K562 (cell line): ENCODE results near the gene PRKG1. TPM values are rescaled to one million over a fixed set of nuclear protein-coding genes. Genes with fewer than 3 reads are reported as not detected.

Experiments used
- ATAC-seq: fragments of 200-7000 bp; cut with Tn5 transposase; 3 replicates; pipeline ENCODE4 v1.9.1; 2020; ENCODE audit warnings: moderate library complexity
- BruUV-seq: library from RNA; stranded (reverse); fragments of 400-500 nt; replicated peaks from 2 replicates; lab custom pipeline; 2021; lab: Mats Ljungman, UMichigan
- CTCF ChIA-PET: fragments of 300-600 bp; formaldehyde crosslinking; extraction: SDS; loops from one replicate; lab custom pipeline; 2021; ENCODE audit warnings: low intra/inter-chr PET ratio; lab: Yijun Ruan, JAX
- POLR2A ChIA-PET: fragments of 300-600, 350-650 bp; sonication (Branson Sonifier 250); formaldehyde crosslinking; extraction: SDS; loops from one replicate; lab custom pipeline; 2021; ENCODE audit warnings: antibody characterized with exemption, inconsistent platforms; lab: Yijun Ruan, JAX
- DNase-seq, 4 experiments: peaks; one replicate each; pipeline versions ENCODE4 v3.0.0 to v3.0.0-alpha.2; 2011 to 2018; ENCODE audit warnings: low spot score in 3 of 4, mixed read lengths in 3 of 4; ENCODE audit errors: extremely low read depth in 1 of 4
- FAIRE-seq: peaks from 2 replicates; lab custom pipeline; 2011; peaks lifted over from hg19 to GRCh38; lab: Jason Lieb, UNC
- H2AFZ ChIP-seq: 2 replicates; pipeline ENCODE4 v1.6.0; 2011; ENCODE audit warnings: low read depth, low read length, control low read depth, inconsistent platforms
- H3K27ac ChIP-seq: fragments of 200-600 bp; 3 replicates; pipeline ENCODE4 v1.8.0; 2011; ENCODE audit warnings: low read depth, mild to moderate bottlenecking, control low read depth, inconsistent platforms, low read length, moderate library complexity, mixed read lengths; ENCODE audit errors: extremely low read depth
- H3K27me3 ChIP-seq, 2 experiments: fragments of 300-600 bp in 1 of 2; 2 replicates in 1 of 2; 3 replicates in 1 of 2; pipeline versions ENCODE4 v1.6.0 to v1.8.0; 2011; ENCODE audit warnings: inconsistent platforms in 2 of 2, low read length in 2 of 2, mild to moderate bottlenecking in 1 of 2, mixed read lengths in 1 of 2, moderate library complexity in 1 of 2; ENCODE audit not compliant: control insufficient read depth in 2 of 2, insufficient read depth in 2 of 2
- H3K36me3 ChIP-seq: fragments of 300-600 bp; 3 replicates; pipeline ENCODE4 v1.8.0; 2011; ENCODE audit warnings: mild to moderate bottlenecking, low read length, inconsistent platforms; ENCODE audit not compliant: control insufficient read depth, insufficient read depth
- H3K4me1 ChIP-seq, 2 experiments: fragments of 200-600 bp in 1 of 2; replicated peaks in 1 of 2; 2 replicates in 1 of 2; 3 replicates in 1 of 2; pipeline versions ENCODE4 v1.5.1 to v1.8.0; 2011; ENCODE audit warnings: inconsistent platforms in 2 of 2, low read length in 2 of 2, mild to moderate bottlenecking in 1 of 2, mixed read lengths in 1 of 2, moderate library complexity in 1 of 2; ENCODE audit not compliant: control insufficient read depth in 2 of 2, insufficient read depth in 2 of 2
- H3K4me2 ChIP-seq: 2 replicates; pipeline ENCODE4 v1.6.1; 2011; ENCODE audit warnings: low read length, control low read depth, inconsistent platforms, mixed read lengths; ENCODE audit not compliant: insufficient read depth
- H3K4me3 ChIP-seq: fragments of 200-600 bp; sonication (generic), shearing (Covaris generic); 2 replicates; pipeline ENCODE4 v1.5.1; 2016; ENCODE audit warnings: control low read depth, inconsistent platforms
- H3K79me2 ChIP-seq: fragments of 200-600 bp; 3 replicates; pipeline ENCODE4 v1.8.0; 2011; ENCODE audit warnings: low read length, inconsistent platforms; ENCODE audit not compliant: control insufficient read depth, insufficient read depth
- H3K9ac ChIP-seq, 2 experiments: 2 replicates each; pipeline versions ENCODE4 v1.6.0 to v1.6.1; 2011; ENCODE audit warnings: low read depth in 2 of 2, low read length in 2 of 2, control low read depth in 1 of 2, inconsistent platforms in 1 of 2, mild to moderate bottlenecking in 1 of 2, mixed read lengths in 1 of 2; ENCODE audit not compliant: insufficient read depth in 1 of 2
- H3K9me1 ChIP-seq: one replicate; pipeline ENCODE4 v1.6.0; 2011; ENCODE audit warnings: inconsistent platforms, mild to moderate bottlenecking, low read length, moderate library complexity; ENCODE audit not compliant: control insufficient read depth, insufficient read depth
- H3K9me3 ChIP-seq: replicated peaks from 2 replicates; pipeline ENCODE4 v1.5.1; 2011; ENCODE audit warnings: low read depth, low read length, inconsistent platforms; ENCODE audit not compliant: control insufficient read depth, insufficient read depth
- H4K20me1 ChIP-seq: replicated peaks from 2 replicates; pipeline ENCODE4 v1.6.1; 2011; ENCODE audit warnings: low read length, inconsistent platforms, mixed read lengths; ENCODE audit not compliant: control insufficient read depth, insufficient read depth
- CAMTA2 ChIP-seq: fragments of 250-450 bp; sonication (Bioruptor Pico); conservative IDR thresholded peaks from 2 replicates; pipeline ENCODE4 v1.5.1; 2022
- EP400 ChIP-seq: fragments of 450-650 bp; IDR thresholded peaks from 2 replicates; pipeline ENCODE4 v1.6.1; 2017; ENCODE audit warnings: antibody characterized with exemption, mild to moderate bottlenecking, moderate library complexity
- IRF2 ChIP-seq: sonication (generic); formaldehyde crosslinking; IDR thresholded peaks from 2 replicates; pipeline ENCODE4 v1.8.1; 2022; ENCODE audit warnings: mild to moderate bottlenecking, missing genetic modification reagents
- MCM3 ChIP-seq: fragments of 450-650 bp; IDR thresholded peaks from 2 replicates; pipeline ENCODE4 v1.6.1; 2016
- PTTG1 ChIP-seq: fragments of 450-650 bp; IDR thresholded peaks from 2 replicates; pipeline ENCODE4 v1.6.1; 2016; ENCODE audit warnings: low read depth, mild to moderate bottlenecking, missing genetic modification characterization, missing compliant biosample characterization
- SMARCC2 ChIP-seq: fragments of 450-650 bp; IDR thresholded peaks from 2 replicates; pipeline ENCODE4 v1.6.1; 2017; ENCODE audit warnings: antibody characterized with exemption, moderate library complexity, mild to moderate bottlenecking, low read depth
- VEZF1 ChIP-seq: fragments of 200-800 bp; sonication (Bioruptor generic); IDR thresholded peaks from 2 replicates; pipeline ENCODE4 v1.6.1; 2017; ENCODE audit warnings: missing genetic modification characterization, missing compliant biosample characterization
- ZNF354B ChIP-seq: fragments of 250-450 bp; sonication (Bioruptor Pico); IDR thresholded peaks from 2 replicates; pipeline ENCODE4 v1.4.0; 2020
- ZNF436 ChIP-seq: fragments of 250-450, 450-650 bp; sonication (Bioruptor Pico); formaldehyde crosslinking; IDR thresholded peaks from 2 replicates; pipeline ENCODE4 v1.7.0; 2020; ENCODE audit warnings: mild to moderate bottlenecking
- ZNF445 ChIP-seq: fragments of 250-450 bp; sonication (Bioruptor Pico); IDR thresholded peaks from 2 replicates; pipeline ENCODE4 v1.4.0; 2020; ENCODE audit warnings: low read depth, mild to moderate bottlenecking, moderate library complexity
- ZNF668 ChIP-seq: fragments of 250-450 bp; sonication (Bioruptor Pico); IDR thresholded peaks from 2 replicates; pipeline ENCODE4 v1.8.0; 2022; ENCODE audit warnings: mild to moderate bottlenecking, inconsistent platforms
- ZNF75A ChIP-seq: fragments of 450-650 bp; formaldehyde crosslinking; IDR thresholded peaks from 2 replicates; pipeline ENCODE4 v1.4.0; 2020; ENCODE audit warnings: mild to moderate bottlenecking
- ZNF79 ChIP-seq: fragments of 250-450 bp; sonication (Bioruptor Pico); IDR thresholded peaks from 2 replicates; pipeline ENCODE4 v1.4.0; 2020; ENCODE audit warnings: low read depth, mild to moderate bottlenecking, moderate library complexity
- in situ Hi-C: fragments of 300-500 bp; cut with MboI; formaldehyde crosslinking; loops from 4 replicates; pipeline ENCODE4 v1.15.0; 2018; ENCODE audit warnings: inconsistent platforms, mixed read lengths
- intact Hi-C: fragments of 100-400 bp; cut with micrococcal nuclease; formaldehyde crosslinking; loops from 2 replicates; pipeline ENCODE4 v1.14.2; 2022
- polyA plus RNA-seq, 8 experiments: library from polyadenylated mRNA; depleted of rRNA in 4 of 8; stranded (reverse) in 5 of 8; unstranded in 3 of 8; fragments of >200 nt; fragmentation: Nextera tagmentation in 2 of 8; fragmentation: Illumina TruSeq in 1 of 8; extraction: Ambion mirVana in 2 of 8; extraction: Trizol in 1 of 8; gene quantifications; 2 replicates each; pipeline versions ENCODE4 v1.2.1 to v1.2.3, GENCODE V29; 2011 to 2014; ENCODE audit warnings: inconsistent platforms in 1 of 8, missing spikeins in 1 of 8
- total RNA-seq, 7 experiments: library from RNA; depleted of rRNA in 6 of 7; stranded (reverse); fragments of >200 nt in 6 of 7; fragmentation: Illumina TruSeq in 2 of 7; extraction: Trizol in 2 of 7; gene quantifications; 2 replicates each; pipeline versions ENCODE4 v1.2.1 to v1.2.3, GENCODE V29; 2011 to 2021; ENCODE audit warnings: low replicate concordance in 1 of 7
- TF ChIP-seq, protein P1 (sequence below): fragments of 450-650 bp; formaldehyde crosslinking; IDR thresholded peaks from 2 replicates; pipeline ENCODE4 v1.4.0; 2020; ENCODE audit warnings: mild to moderate bottlenecking, moderate library complexity

The PRKG1 gene
- total and polyA plus RNA-seq, 9 of the 15 experiments (the other 6 are each of a cell fraction or from before 2014, with no cell fraction given): 0.22 TPM; not detected in 8

GRCh38 chr10:51552879-51553278 lies 478.6 kb downstream of the PRKG1 start:
- in situ Hi-C loops (no loop called here), intact Hi-C loops (no loop called here)
- ATAC-seq (no peak), FAIRE-seq (no peak), DNase-seq (no peak)
- BruUV-seq: no TSS peak
- ChIA-PET POLR2A (no interaction called here), CTCF (no interaction called here)
- H3K27ac ChIP-seq: no peak overlapping the region
- no peaks in the 10 kb centered on the region for H3K36me3 ChIP-seq
- H3K9me1 ChIP-seq: no peaks in the 10 kb centered on the region
- no peak for TF ChIP-seq PTTG1 (tag)
- TF ChIP-seq, protein P1, sequence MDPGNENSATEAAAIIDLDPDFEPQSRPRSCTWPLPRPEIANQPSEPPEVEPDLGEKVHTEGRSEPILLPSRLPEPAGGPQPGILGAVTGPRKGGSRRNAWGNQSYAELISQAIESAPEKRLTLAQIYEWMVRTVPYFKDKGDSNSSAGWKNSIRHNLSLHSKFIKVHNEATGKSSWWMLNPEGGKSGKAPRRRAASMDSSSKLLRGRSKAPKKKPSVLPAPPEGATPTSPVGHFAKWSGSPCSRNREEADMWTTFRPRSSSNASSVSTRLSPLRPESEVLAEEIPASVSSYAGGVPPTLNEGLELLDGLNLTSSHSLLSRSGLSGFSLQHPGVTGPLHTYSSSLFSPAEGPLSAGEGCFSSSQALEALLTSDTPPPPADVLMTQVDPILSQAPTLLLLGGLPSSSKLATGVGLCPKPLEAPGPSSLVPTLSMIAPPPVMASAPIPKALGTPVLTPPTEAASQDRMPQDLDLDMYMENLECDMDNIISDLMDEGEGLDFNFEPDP (CRISPR knock-in tag): no peak
- no peak for TF ChIP-seq ZNF445 (CRISPR knock-in tag)
- TF ChIP-seq MCM3: no peak
- no peak for TF ChIP-seq SMARCC2
- TF ChIP-seq ZNF79 (CRISPR knock-in tag): no peak
- TF ChIP-seq IRF2 (CRISPR knock-in tag): no peak
- TF ChIP-seq ZNF75A (CRISPR knock-in tag): no peak
- no peak for TF ChIP-seq ZNF436 (CRISPR knock-in tag)
- no peak for TF ChIP-seq ZNF668
- no peak for TF ChIP-seq EP400
- no peak for TF ChIP-seq ZNF354B (CRISPR knock-in tag)
- no peak for TF ChIP-seq VEZF1 (CRISPR knock-in tag)
- no peak for TF ChIP-seq CAMTA2 (CRISPR knock-in tag)
- no peak overlapping the region for H3K9ac ChIP-seq
- no peaks in the 10 kb centered on the region for H4K20me1 ChIP-seq
- no peak overlapping the region for H3K4me2 ChIP-seq
- H3K9me3 ChIP-seq: no peaks in the 10 kb centered on the region; the same call in 1 of the 2 replicates
- no peaks in the 10 kb centered on the region for H3K27me3 ChIP-seq
- no peaks in the 10 kb centered on the region for H3K79me2 ChIP-seq
- H2AFZ ChIP-seq: no peak overlapping the region
- no peaks in the 10 kb centered on the region for H3K4me1 ChIP-seq
- H3K4me3 ChIP-seq: no peak overlapping the region
